ENCODE measurements around the gene SARS2.

The SARS2 gene

GRCh38 chr19:38933544-38933943, 3.0 kb upstream of the SARS2 start:
- no peak overlapping the region for H3K4me3 ChIP-seq (ENCODE audit: control insufficient read depth, low read depth, low read length)
- no peak for TF ChIP-seq CTCF (conservative IDR thresholded peaks at IDR 0.05; ENCODE audit: control insufficient read depth, insufficient read depth, low read depth, low read length)
- DNase-seq (ENCODE audit: low read depth): no peak

- DNase-seq (ENCODE audit: low read depth): peak; percentile 57
- TF ChIP-seq CTCF (conservative IDR thresholded peaks at IDR 0.05; ENCODE audit: control insufficient read depth, insufficient read depth, low read depth, low read length): peak; percentile 45
- no peak overlapping the region for H3K4me3 ChIP-seq (ENCODE audit: control insufficient read depth, low read depth, low read length)
Measured at GRCh38 chr19:38932425-38933179, 2.0 kb upstream of the SARS2 start.

GRCh38 chr19:38931521-38931793, 894 bp upstream of the SARS2 start:
- peak overlapping the region; percentile 92 for H3K4me3 ChIP-seq (ENCODE audit: control insufficient read depth, low read depth, low read length)
- no peak for DNase-seq (ENCODE audit: low read depth)
- TF ChIP-seq CTCF (conservative IDR thresholded peaks at IDR 0.05; ENCODE audit: control insufficient read depth, insufficient read depth, low read depth, low read length): no peak

GRCh38 chr19:38930776-38931520, 385 bp upstream of the SARS2 start, which contains the start of gene MRPS12:
Gene MRPS12 (plus strand): TSS chr19:38930944. CDS start chr19:38931295, 351 bp downstream.
- DNase-seq (ENCODE audit: low read depth): peak; percentile 99
- H3K4me3 ChIP-seq (ENCODE audit: control insufficient read depth, low read depth, low read length): peak within 1 kb of the TSS; percentile 92

GRCh38 chr19:38928391-38929001, 2.1 kb downstream of the SARS2 start:
- TF ChIP-seq CTCF (conservative IDR thresholded peaks at IDR 0.05; ENCODE audit: control insufficient read depth, insufficient read depth, low read depth, low read length): no peak
- H3K4me3 ChIP-seq (ENCODE audit: control insufficient read depth, low read depth, low read length): no peak overlapping the region
- DNase-seq (ENCODE audit: low read depth): no peak

More at GRCh38 chr19:38930776-38931520, 385 bp upstream of the SARS2 start, which contains the start of gene MRPS12:
- TF ChIP-seq CTCF (conservative IDR thresholded peaks at IDR 0.05; ENCODE audit: control insufficient read depth, insufficient read depth, low read depth, low read length): no peak

GRCh38 chr19:38924388-38924787, 6.2 kb downstream of the SARS2 start:
- DNase-seq (ENCODE audit: low read depth): no peak
- H3K4me3 ChIP-seq (ENCODE audit: control insufficient read depth, low read depth, low read length): no peak overlapping the region

More at GRCh38 chr19:38924388-38924787, 6.2 kb downstream of the SARS2 start:
- TF ChIP-seq CTCF (conservative IDR thresholded peaks at IDR 0.05; ENCODE audit: control insufficient read depth, insufficient read depth, low read depth, low read length): no peak
